ENCODE data around the gene GSTA4. TPM values are rescaled to one million over a fixed set of nuclear protein-coding genes. Genes with fewer than 3 reads are reported as not detected.
"Not testable (repeated sequence)": the region's sequence is repeated elsewhere in the genome, so short reads cannot be mapped to it uniquely, and the experiment has no call there.

GSTA4 gene
- total RNA-seq, 1 experiment from 2014 or later, result 30.8 TPM

- ChIA-PET CTCF (no interaction called here), POLR2A (ENCODE audit: low non-redundant PET) (no interaction called here)
- TF ChIP-seq EZH2 (IDR thresholded peaks at IDR 0.05; ENCODE audit: borderline replicate concordance, low read depth, low read length, poor library complexity, severe bottlenecking), result no peak
- TF ChIP-seq CTCF (conservative IDR thresholded peaks at IDR 0.05; ENCODE audit: low read depth, low read length), result no peak
- DNase-seq (ENCODE audit: low spot score), result no peak
- Histone ChIP-seq H3K36me3 (ENCODE audit: insufficient read depth, low read length, poor library complexity, severe bottlenecking) (no peaks in the 10 kb centered on the region), H3K27ac (ENCODE audit: low read depth, low read length, poor library complexity, severe bottlenecking) (no peak overlapping the region), H3K9me3 (ENCODE audit: low read depth, low read length, poor library complexity, severe bottlenecking) (no peaks in the 10 kb centered on the region), H3K4me1 (ENCODE audit: insufficient read depth, low read length, poor library complexity, severe bottlenecking) (no peaks in the 10 kb centered on the region), H3K4me3 (ENCODE audit: low read depth, low read length, poor library complexity, severe bottlenecking) (no peak overlapping the region), H3K27me3 (replicated peaks; ENCODE audit: insufficient read depth, low read depth, low read length, poor library complexity) (no peaks in the 10 kb centered on the region)
- intact Hi-C loops (cut with micrococcal nuclease; ENCODE audit: unreplicated experiment), result no loop called here
- BruUV-seq (replicated peaks), result no TSS peak
Observed at GRCh38 chr6:52965380-52965779, 29.7 kb downstream of the GSTA4 start.

- DNase-seq (ENCODE audit: low spot score), result no peak
- BruUV-seq (replicated peaks), result no TSS peak
- Histone ChIP-seq H3K4me3 (ENCODE audit: low read depth, low read length, poor library complexity, severe bottlenecking) (no peak overlapping the region), H3K9me3 (ENCODE audit: low read depth, low read length, poor library complexity, severe bottlenecking) (no peaks in the 10 kb centered on the region), H3K4me1 (ENCODE audit: insufficient read depth, low read length, poor library complexity, severe bottlenecking) (no peaks in the 10 kb centered on the region), H3K36me3 (ENCODE audit: insufficient read depth, low read length, poor library complexity, severe bottlenecking) (no peaks in the 10 kb centered on the region), H3K27me3 (replicated peaks; ENCODE audit: insufficient read depth, low read depth, low read length, poor library complexity) (no peaks in the 10 kb centered on the region), H3K27ac (ENCODE audit: low read depth, low read length, poor library complexity, severe bottlenecking) (no peak overlapping the region)
- CTCF ChIA-PET, result interaction anchor here (0.6 kb wide), 1 partner anchor 22 kb away, joined by 6 read pairs; no protein-coding TSS in a partner anchor
- POLR2A ChIA-PET (ENCODE audit: low non-redundant PET), result no interaction called here
- TF ChIP-seq CTCF (conservative IDR thresholded peaks at IDR 0.05; ENCODE audit: low read depth, low read length), result no peak
- TF ChIP-seq EZH2 (IDR thresholded peaks at IDR 0.05; ENCODE audit: borderline replicate concordance, low read depth, low read length, poor library complexity, severe bottlenecking), result no peak
- intact Hi-C loops (cut with micrococcal nuclease; ENCODE audit: unreplicated experiment), result no loop called here
Observed at GRCh38 chr6:52964318-52964717, 30.8 kb downstream of the GSTA4 start.

- ChIA-PET CTCF (no interaction called here), POLR2A (ENCODE audit: low non-redundant PET) (no interaction called here)
- intact Hi-C loops (cut with micrococcal nuclease; ENCODE audit: unreplicated experiment), result no loop called here
- DNase-seq (ENCODE audit: low spot score), result no peak
- H3K4me3 ChIP-seq (ENCODE audit: low read depth, low read length, poor library complexity, severe bottlenecking), result no peak overlapping the region
- no peaks in the 10 kb centered on the region for H3K27me3 ChIP-seq (replicated peaks; ENCODE audit: insufficient read depth, low read depth, low read length, poor library complexity)
- BruUV-seq (replicated peaks), result no TSS peak
- no peaks in the 10 kb centered on the region for H3K36me3 ChIP-seq (ENCODE audit: insufficient read depth, low read length, poor library complexity, severe bottlenecking)
- no peaks in the 10 kb centered on the region for H3K4me1 ChIP-seq (ENCODE audit: insufficient read depth, low read length, poor library complexity, severe bottlenecking)
- no peak for TF ChIP-seq EZH2 (IDR thresholded peaks at IDR 0.05; ENCODE audit: borderline replicate concordance, low read depth, low read length, poor library complexity, severe bottlenecking)
- H3K27ac ChIP-seq (ENCODE audit: low read depth, low read length, poor library complexity, severe bottlenecking), result no peak overlapping the region
- H3K9me3 ChIP-seq (ENCODE audit: low read depth, low read length, poor library complexity, severe bottlenecking), result no peaks in the 10 kb centered on the region
Observed at GRCh38 chr6:52962701-52963100, 32.4 kb downstream of the GSTA4 start.

GRCh38 chr6:52961022-52961421, 34.1 kb downstream of the GSTA4 start:
- H3K27ac ChIP-seq (ENCODE audit: low read depth, low read length, poor library complexity, severe bottlenecking); DNase-seq (ENCODE audit: low spot score); CTCF ChIA-PET; POLR2A ChIA-PET (ENCODE audit: low non-redundant PET); H3K9me3 ChIP-seq (ENCODE audit: low read depth, low read length, poor library complexity, severe bottlenecking); H3K4me1 ChIP-seq (ENCODE audit: insufficient read depth, low read length, poor library complexity, severe bottlenecking); H3K4me3 ChIP-seq (ENCODE audit: low read depth, low read length, poor library complexity, severe bottlenecking); H3K27me3 ChIP-seq (replicated peaks; ENCODE audit: insufficient read depth, low read depth, low read length, poor library complexity); H3K36me3 ChIP-seq (ENCODE audit: insufficient read depth, low read length, poor library complexity, severe bottlenecking); BruUV-seq (replicated peaks); intact Hi-C loops (cut with micrococcal nuclease; ENCODE audit: unreplicated experiment): not testable (repeated sequence)

- BruUV-seq (replicated peaks); H3K27me3 ChIP-seq (replicated peaks; ENCODE audit: insufficient read depth, low read depth, low read length, poor library complexity); CTCF ChIA-PET; H3K27ac ChIP-seq (ENCODE audit: low read depth, low read length, poor library complexity, severe bottlenecking); H3K36me3 ChIP-seq (ENCODE audit: insufficient read depth, low read length, poor library complexity, severe bottlenecking); H3K4me3 ChIP-seq (ENCODE audit: low read depth, low read length, poor library complexity, severe bottlenecking); H3K4me1 ChIP-seq (ENCODE audit: insufficient read depth, low read length, poor library complexity, severe bottlenecking); POLR2A ChIA-PET (ENCODE audit: low non-redundant PET); DNase-seq (ENCODE audit: low spot score); intact Hi-C loops (cut with micrococcal nuclease; ENCODE audit: unreplicated experiment); H3K9me3 ChIP-seq (ENCODE audit: low read depth, low read length, poor library complexity, severe bottlenecking): not testable (repeated sequence)
Observed at GRCh38 chr6:52960211-52960610, 34.9 kb downstream of the GSTA4 start.
